GM18951 (cell line): ENCODE results near the gene CHMP2A.
"Not testable (repeated sequence)": the region's sequence is repeated elsewhere in the genome, so short reads cannot be mapped to it uniquely, and the experiment has no call there.

Experiments used
- POLR2A ChIP-seq: IDR thresholded peaks from 4 replicates; pipeline ENCODE4 v1.6.1; 2011; ENCODE audit warnings: mild to moderate bottlenecking; ENCODE audit not compliant: insufficient read length, insufficient read depth; ENCODE audit errors: extremely low read depth
- in situ Hi-C: fragments of 300-500 bp; cut with MboI; formaldehyde crosslinking; loops from one replicate; pipeline ENCODE4 v1.12.0; 2022; ENCODE audit warnings: low sequenced_read_pairs, mixed read lengths, inconsistent platforms; ENCODE audit not compliant: unreplicated experiment

Gene CHMP2A

GRCh38 chr19:58554494-58555368, at the start of gene CHMP2A:
Gene CHMP2A, minus strand, starts transcription at chr19:58555105. Its CDS starts 893 bp downstream, at chr19:58554212.
- TF ChIP-seq POLR2A = peak; percentile 86
- in situ Hi-C loops = no loop called here

- TF ChIP-seq POLR2A = no peak
- in situ Hi-C loops = no loop called here
Observed at GRCh38 chr19:58586133-58586765, 31.3 kb upstream of the CHMP2A start.

- TF ChIP-seq POLR2A = no peak
- in situ Hi-C loops = no loop called here
Observed at GRCh38 chr19:58585442-58586132, 30.7 kb upstream of the CHMP2A start.

GRCh38 chr19:58584498-58585441, 29.9 kb upstream of the CHMP2A start:
- TF ChIP-seq POLR2A = no peak
- in situ Hi-C loops = no loop called here

- TF ChIP-seq POLR2A = no peak
- in situ Hi-C loops = no loop called here
Observed at GRCh38 chr19:58582985-58583384, 28.1 kb upstream of the CHMP2A start.

- no peak for TF ChIP-seq POLR2A
- in situ Hi-C loops = no loop called here
Observed at GRCh38 chr19:58581227-58582141, 26.6 kb upstream of the CHMP2A start.

- TF ChIP-seq POLR2A = no peak
- in situ Hi-C loops = no loop called here
Observed at GRCh38 chr19:58579473-58580142, 24.7 kb upstream of the CHMP2A start.

GRCh38 chr19:58578012-58578925, 23.4 kb upstream of the CHMP2A start:
- in situ Hi-C loops = no loop called here
- TF ChIP-seq POLR2A = no peak

- in situ Hi-C loops = not testable (repeated sequence)
Observed at GRCh38 chr19:58577581-58577980, 22.7 kb upstream of the CHMP2A start.

- in situ Hi-C loops = no loop called here
- TF ChIP-seq POLR2A = peak; percentile 84
Observed at GRCh38 chr19:58575183-58576041, 20.5 kb upstream of the CHMP2A start.
